GM18502 (cell line): Measurements from ENCODE around the gene YWHAG.

ENCODE experiments used
- ATAC-seq: cut with Tn5 transposase; IDR thresholded peaks from one replicate; pipeline ENCODE4 v1.9.1; 2021; ENCODE audit warnings: mild to moderate bottlenecking; ENCODE audit not compliant: unreplicated experiment, poor library complexity

The YWHAG gene

GRCh38 chr7:76281006-76281705, 77.6 kb downstream of the YWHAG start:
- ATAC-seq, result no peak

- no peak for ATAC-seq
These were observed 78.4 kb downstream of the YWHAG start for GRCh38 chr7:76280408-76280807.

- no peak for ATAC-seq
These were observed 80.3 kb downstream of the YWHAG start for GRCh38 chr7:76278540-76278939.
